PFSK-1 (cell line): ENCODE measurements around the gene FYN.

Experiments
- FOXP2 ChIP-seq: optimal IDR thresholded peaks from 2 replicates; pipeline ENCODE3; 2011; ENCODE audit warnings: borderline replicate concordance, control low read depth, inconsistent platforms; ENCODE audit not compliant: insufficient read depth; ENCODE audit errors: extremely low read length, extremely low read depth
- POLR2AphosphoS5 ChIP-seq: IDR thresholded peaks from 2 replicates; pipeline ENCODE4 v1.6.1; 2012; ENCODE audit warnings: low read depth, mild to moderate bottlenecking, control low read depth, low read length, moderate library complexity
- REST ChIP-seq, 2 experiments: IDR thresholded peaks; 2 replicates each; pipeline versions ENCODE4 v1.6.1 to v1.8.0; 2011 to 2012; ENCODE audit warnings: low read depth in 2 of 2, low read length in 2 of 2, control low read depth in 1 of 2, inconsistent platforms in 1 of 2, mild to moderate bottlenecking in 1 of 2, moderate library complexity in 1 of 2; ENCODE audit not compliant: insufficient read depth in 1 of 2
- SIN3A ChIP-seq: IDR thresholded peaks from 2 replicates; pipeline ENCODE4 v1.6.1; 2012; ENCODE audit warnings: mild to moderate bottlenecking, low read length, moderate library complexity, borderline replicate concordance; ENCODE audit not compliant: insufficient read depth
- TAF1 ChIP-seq: IDR thresholded peaks from 2 replicates; pipeline ENCODE4 v1.6.1; 2012; ENCODE audit warnings: low read length, control low read depth, borderline replicate concordance; ENCODE audit not compliant: insufficient read depth

Gene FYN

GRCh38 chr6:111828809-111829208 lies 44.4 kb downstream of the FYN start:
- TF ChIP-seq SIN3A (no peak), TAF1 (no peak), POLR2AphosphoS5 (no peak), FOXP2 (no peak), REST (IDR thresholded peaks at IDR 0.05; ENCODE audit: insufficient read depth in 1 of 2, low read depth in 2 of 2, low read length in 2 of 2) (no peak)

- TF ChIP-seq POLR2AphosphoS5 (no peak), FOXP2 (no peak), SIN3A (no peak), TAF1 (no peak), REST (IDR thresholded peaks at IDR 0.05; ENCODE audit: insufficient read depth in 1 of 2, low read depth in 2 of 2, low read length in 2 of 2) (no peak)
Observed at GRCh38 chr6:111825439-111826086, 47.7 kb downstream of the FYN start.

DNA sequence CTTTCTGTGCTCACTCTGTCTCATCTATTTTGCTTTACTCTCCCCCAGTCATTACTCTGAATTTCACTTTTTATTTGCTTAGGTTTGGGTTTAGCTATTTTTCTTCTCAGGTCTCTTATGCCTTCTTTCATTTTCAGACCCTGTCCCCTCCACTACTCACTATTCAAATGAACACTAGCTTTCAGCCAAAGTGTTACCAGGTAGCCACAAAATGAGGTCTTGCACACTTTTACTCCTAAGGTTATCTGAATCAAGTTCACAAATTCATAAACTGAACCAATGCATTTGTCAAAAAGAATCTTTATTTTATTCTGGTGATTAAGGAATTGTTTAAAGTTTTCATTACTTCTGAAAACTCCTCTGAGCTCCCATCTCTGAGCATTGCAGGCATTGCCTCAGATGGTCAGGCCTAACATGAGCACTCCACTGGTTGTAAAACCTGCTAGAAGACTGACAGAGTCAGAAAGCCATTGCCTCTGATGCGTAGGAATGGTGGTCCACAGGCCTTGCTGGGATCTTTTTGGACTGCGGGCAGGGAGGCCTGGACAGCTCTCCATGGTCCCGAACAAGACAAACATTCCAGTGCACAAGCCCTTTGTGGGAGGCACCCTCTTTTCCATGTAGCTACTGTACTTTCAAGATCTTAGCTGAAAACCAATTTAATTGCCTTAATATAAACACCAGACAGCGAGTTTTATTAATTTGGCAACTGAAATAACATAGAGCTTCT lies 48.5 kb downstream of the FYN start:
- TF ChIP-seq REST (IDR thresholded peaks at IDR 0.05; ENCODE audit: insufficient read depth in 1 of 2, low read depth in 2 of 2, low read length in 2 of 2) (peak in 1 of 2 experiments; percentile 40; a peak in 1 of 4 replicates), POLR2AphosphoS5 (no peak)

GRCh38 chr6:111823831-111824607 lies 49.2 kb downstream of the FYN start:
- TF ChIP-seq SIN3A (no peak), FOXP2 (no peak), TAF1 (no peak), REST (IDR thresholded peaks at IDR 0.05; ENCODE audit: insufficient read depth in 1 of 2, low read depth in 2 of 2, low read length in 2 of 2) (no peak), POLR2AphosphoS5 (no peak)
